Panc1 (cell line): ENCODE measurements around the gene DPH6. TPM values are rescaled to one million over a fixed set of nuclear protein-coding genes. Genes with fewer than 3 reads are reported as not detected.
A peak's percentile ranks its signal among the peaks of the same experiment; 100 is the strongest.
"Not testable (repeated sequence)": the region's sequence is repeated elsewhere in the genome, so short reads cannot be mapped to it uniquely, and the experiment has no call there.

Experiments
- ATAC-seq: fragments of 200-7000 bp; cut with Tn5 transposase; 2 replicates; pipeline ENCODE4 v1.9.1; 2020; ENCODE audit warnings: mild to moderate bottlenecking, moderate library complexity
- BruUV-seq: library from RNA; stranded (reverse); fragments of 400-500 nt; replicated peaks from 2 replicates; lab custom pipeline; 2021; lab: Mats Ljungman, UMichigan
- CTCF ChIA-PET: fragments of 300-600 bp; sonication (Branson Sonifier 250); formaldehyde crosslinking; loops from one replicate; lab custom pipeline; 2022; ENCODE audit warnings: antibody characterized with exemption; lab: Charles Lee
- POLR2A ChIA-PET: fragments of 300-600 bp; sonication (Branson Sonifier 250); formaldehyde crosslinking; loops from one replicate; lab custom pipeline; 2022; ENCODE audit warnings: antibody characterized with exemption; lab: Charles Lee
- DNase-seq: peaks from one replicate; pipeline ENCODE4 v3.0.0-alpha.2; 2010; ENCODE audit warnings: low read depth, low spot score
- H3K27ac ChIP-seq: 2 replicates; pipeline ENCODE4 v1.5.1; 2011; ENCODE audit warnings: mild to moderate bottlenecking, low read length, inconsistent platforms
- H3K27me3 ChIP-seq: fragments of 200-500 bp; sonication (Bioruptor generic); 2 replicates; pipeline ENCODE4 v1.6.0; 2014; ENCODE audit warnings: low read length, inconsistent platforms; ENCODE audit not compliant: control insufficient read depth, insufficient read depth
- H3K36me3 ChIP-seq: fragments of 200-500 bp; sonication (Bioruptor generic); 2 replicates; pipeline ENCODE4 v1.5.1; 2014; ENCODE audit warnings: inconsistent platforms, mild to moderate bottlenecking, low read length, moderate library complexity; ENCODE audit not compliant: control insufficient read depth, insufficient read depth
- H3K4me1 ChIP-seq: 2 replicates; pipeline ENCODE4 v1.5.1; 2011; ENCODE audit warnings: inconsistent platforms, mild to moderate bottlenecking, low read length, moderate library complexity; ENCODE audit not compliant: control insufficient read depth, insufficient read depth
- H3K4me3 ChIP-seq, 2 experiments: 2 replicates each; pipeline ENCODE4 v1.5.1; 2011 to 2012; ENCODE audit warnings: low read depth in 2 of 2, low read length in 2 of 2, mild to moderate bottlenecking in 2 of 2, inconsistent platforms in 1 of 2, moderate library complexity in 1 of 2
- H3K9me3 ChIP-seq: fragments of 200-500 bp; sonication (Bioruptor generic); 2 replicates; pipeline ENCODE4 v1.5.1; 2014; ENCODE audit warnings: low read depth, mild to moderate bottlenecking, inconsistent platforms, low read length, moderate library complexity; ENCODE audit not compliant: control insufficient read depth, insufficient read depth
- POLR2AphosphoS5 ChIP-seq: IDR thresholded peaks from 2 replicates; pipeline ENCODE4 v1.6.1; 2012; ENCODE audit warnings: mild to moderate bottlenecking, low read depth, low read length, moderate library complexity
- SIN3A ChIP-seq: IDR thresholded peaks from 2 replicates; pipeline ENCODE4 v1.6.1; 2012; ENCODE audit warnings: low read depth, mild to moderate bottlenecking, low read length, moderate library complexity, borderline replicate concordance; ENCODE audit not compliant: insufficient read depth
- TCF7L2 ChIP-seq: IDR thresholded peaks from 2 replicates; pipeline ENCODE4 v1.6.1; 2011; ENCODE audit warnings: mild to moderate bottlenecking, low read depth, low read length, inconsistent platforms
- in situ Hi-C: cut with HindIII; loops from 2 replicates; pipeline ENCODE4 v1.10.0; 2016; ENCODE audit warnings: low sequenced_read_pairs, low pct_unique_long_range_greater_than_20kb
- intact Hi-C: fragments of 100-400 bp; cut with micrococcal nuclease; formaldehyde crosslinking; loops from one replicate; pipeline ENCODE4 v1.10.0; 2022; ENCODE audit not compliant: unreplicated experiment
- total RNA-seq: library from RNA; stranded (reverse); gene quantifications from one replicate; pipeline ENCODE4 v1.2.1, GENCODE V29; 2021; ENCODE audit not compliant: unreplicated experiment
- TF ChIP-seq, protein P1 (sequence below), 2 experiments: IDR thresholded peaks; 2 replicates each; pipeline ENCODE4 v1.6.1; 2011 to 2012; ENCODE audit warnings: low read depth in 2 of 2, control low read depth in 1 of 2, low read length in 1 of 2, mild to moderate bottlenecking in 1 of 2, moderate library complexity in 1 of 2; ENCODE audit not compliant: insufficient read depth in 1 of 2
- TF ChIP-seq, protein P2 (sequence below): fragments of 450-650 bp; IDR thresholded peaks from 2 replicates; pipeline ENCODE4 v1.5.1; 2017; ENCODE audit warnings: mild to moderate bottlenecking

The DPH6 gene
- total RNA-seq, 1 experiment from 2014 or later: 24.0 TPM

DNA sequence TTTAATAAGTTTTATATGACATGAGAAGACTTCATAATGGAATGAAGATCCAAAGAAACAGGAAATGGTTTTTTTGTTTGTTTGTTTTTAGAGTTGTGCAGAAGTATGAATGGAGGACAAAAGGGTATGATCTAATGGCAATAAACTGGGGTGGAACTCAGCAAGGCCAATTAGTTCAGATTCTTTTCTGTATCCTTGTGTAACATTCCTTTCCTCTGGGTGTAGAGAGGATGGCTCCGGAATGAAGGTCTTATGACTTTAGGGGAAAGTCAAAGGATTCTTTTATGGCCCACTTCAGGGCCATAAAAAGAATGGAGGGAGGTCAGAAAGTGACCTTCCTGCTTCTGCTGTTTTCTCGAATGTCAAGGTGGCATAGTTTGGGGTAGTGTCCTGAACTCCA, 152.6 kb downstream of the DPH6 start:
- ChIA-PET POLR2A (no interaction called here), CTCF (no interaction called here)
- no TSS peak for BruUV-seq
- Histone ChIP-seq H3K9me3 (no peaks in the 10 kb centered on the region), H3K27ac (no peak overlapping the region), H3K4me3 (no peak overlapping the region), H3K27me3 (no peaks in the 10 kb centered on the region), H3K36me3 (no peaks in the 10 kb centered on the region), H3K4me1 (no peaks in the 10 kb centered on the region)
- no peak for ATAC-seq
- intact Hi-C loops: no loop called here
- DNase-seq: no peak
- in situ Hi-C loops: no loop called here
- TF ChIP-seq TCF7L2 (no peak), SIN3A (no peak)

DNA sequence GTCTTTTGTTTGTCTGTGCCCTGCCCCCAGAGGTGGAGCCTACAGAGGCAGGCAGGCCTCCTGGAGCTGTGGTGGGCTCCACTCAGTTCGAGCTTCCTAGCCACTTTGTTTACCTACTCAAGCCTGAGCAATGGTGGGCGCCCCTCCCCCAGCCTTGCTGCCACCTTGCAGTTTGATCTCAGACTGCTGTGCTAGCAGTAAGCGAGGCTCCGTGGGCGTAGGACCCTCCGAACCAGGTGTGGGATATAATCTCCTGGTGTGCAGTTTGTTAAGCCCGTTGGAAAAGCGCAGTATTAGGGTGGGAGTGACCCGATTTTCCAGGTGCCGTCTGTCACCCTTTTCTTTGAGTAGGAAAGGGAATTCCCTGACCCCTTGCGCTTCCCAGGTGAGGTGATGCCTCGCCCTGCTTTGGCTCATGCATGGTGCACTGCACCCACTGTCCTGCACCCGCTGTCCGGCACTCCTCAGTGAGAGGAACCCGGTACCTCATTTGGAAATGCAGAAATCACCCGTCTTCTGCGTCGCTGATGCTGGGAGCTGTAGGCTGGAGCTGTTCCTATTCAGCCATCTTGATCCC, 154.5 kb downstream of the DPH6 start:
- H3K36me3 ChIP-seq, H3K4me3 ChIP-seq, H3K9me3 ChIP-seq, intact Hi-C loops, H3K4me1 ChIP-seq, H3K27ac ChIP-seq, ATAC-seq, CTCF ChIA-PET, BruUV-seq, in situ Hi-C loops, POLR2A ChIA-PET, DNase-seq, H3K27me3 ChIP-seq: not testable (repeated sequence)

DNA sequence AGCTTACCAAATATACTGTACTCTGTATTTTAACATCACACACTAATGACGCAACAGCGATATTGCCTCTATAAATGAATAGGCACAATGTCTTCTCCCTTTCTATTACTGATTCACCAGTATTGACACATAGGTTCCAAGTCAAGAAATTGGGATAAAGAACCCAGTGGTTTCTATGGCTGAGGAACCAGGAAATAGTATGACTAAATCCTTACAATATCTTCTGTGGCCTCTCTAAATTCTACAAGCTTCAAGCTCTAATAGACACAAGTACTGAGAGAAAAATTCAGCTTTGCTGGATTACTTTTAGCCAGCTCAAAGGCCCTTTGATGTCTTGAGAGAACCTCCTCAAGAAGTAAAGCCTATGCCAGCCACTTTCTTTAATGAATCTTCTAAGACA, 162.5 kb downstream of the DPH6 start:
- H3K27me3 ChIP-seq: no peaks in the 10 kb centered on the region
- CTCF ChIA-PET: interaction anchor here (0.6 kb wide), 2 partner anchors 43 to 119 kb away, joined by 3 to 7 read pairs; no protein-coding TSS in a partner anchor
- H3K36me3 ChIP-seq: no peaks in the 10 kb centered on the region
- POLR2A ChIA-PET: no interaction called here
- H3K9me3 ChIP-seq: no peaks in the 10 kb centered on the region
- DNase-seq (no peak), ATAC-seq (no peak)
- H3K4me3 ChIP-seq: no peak overlapping the region
- no peak for TF ChIP-seq POLR2AphosphoS5
- BruUV-seq: no TSS peak
- H3K27ac ChIP-seq: no peak overlapping the region
- no peaks in the 10 kb centered on the region for H3K4me1 ChIP-seq
- in situ Hi-C loops (no loop called here), intact Hi-C loops (no loop called here)

DNA sequence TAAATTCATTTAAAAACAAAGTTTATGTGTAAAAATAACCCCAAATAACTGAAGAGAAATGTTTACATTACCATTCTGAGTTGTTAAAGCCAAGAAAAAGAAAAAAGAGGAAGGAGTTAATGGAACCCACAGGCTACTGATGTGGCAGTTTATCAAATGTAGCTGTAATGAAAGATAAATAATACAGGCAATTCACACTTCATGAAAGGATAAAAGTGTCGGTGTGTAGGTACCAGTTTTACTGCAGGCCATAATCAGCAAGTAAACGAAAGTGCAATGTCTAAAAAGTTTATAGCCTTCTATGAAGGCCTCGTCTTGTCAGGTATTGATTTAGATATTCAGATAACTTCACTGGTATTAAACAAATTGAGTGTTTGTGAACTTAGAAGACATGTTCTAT, 164.6 kb downstream of the DPH6 start:
- TF ChIP-seq TCF7L2 (peak; percentile 55; the same call in 1 of the 2 replicates), POLR2AphosphoS5 (no peak)
- ATAC-seq (no peak), DNase-seq (no peak)
- Histone ChIP-seq H3K4me1 (no peaks in the 10 kb centered on the region), H3K27me3 (no peaks in the 10 kb centered on the region), H3K9me3 (no peaks in the 10 kb centered on the region), H3K36me3 (no peaks in the 10 kb centered on the region), H3K27ac (no peak overlapping the region), H3K4me3 (no peak overlapping the region)
- no TSS peak for BruUV-seq
- ChIA-PET CTCF (no interaction called here), POLR2A (no interaction called here)
- intact Hi-C loops (no loop called here), in situ Hi-C loops (no loop called here)

DNA sequence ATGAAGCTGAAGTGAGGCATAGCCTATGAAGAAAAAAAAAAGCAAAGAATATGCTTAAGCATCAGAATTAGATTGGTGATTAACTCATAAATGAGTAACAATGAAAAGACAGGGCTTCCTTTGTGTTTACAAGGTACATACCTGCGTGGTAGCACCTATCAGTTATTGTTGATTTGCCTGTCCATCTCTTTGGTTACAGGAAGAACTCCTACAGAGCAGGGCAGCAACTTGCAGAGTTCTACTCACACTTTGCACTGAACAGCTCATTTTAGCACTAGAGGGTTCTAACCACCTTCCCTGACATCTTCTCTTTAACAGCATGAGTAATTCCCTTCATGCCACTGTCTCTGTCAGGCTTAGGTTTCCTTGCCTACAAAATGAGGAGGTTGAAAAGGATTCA, 166.0 kb downstream of the DPH6 start:
- POLR2A ChIA-PET: no interaction called here
- CTCF ChIA-PET: no interaction called here

More for the DNA sequence above, 166.0 kb downstream of the DPH6 start:
- intact Hi-C loops: no loop called here
- DNase-seq (no peak), ATAC-seq (no peak)
- no peak overlapping the region for H3K27ac ChIP-seq
- H3K36me3 ChIP-seq: no peaks in the 10 kb centered on the region
- H3K4me3 ChIP-seq: no peak overlapping the region
- no peaks in the 10 kb centered on the region for H3K9me3 ChIP-seq
- TF ChIP-seq POLR2AphosphoS5 (no peak), TCF7L2 (no peak), SIN3A (no peak)
- TF ChIP-seq, protein P1, sequence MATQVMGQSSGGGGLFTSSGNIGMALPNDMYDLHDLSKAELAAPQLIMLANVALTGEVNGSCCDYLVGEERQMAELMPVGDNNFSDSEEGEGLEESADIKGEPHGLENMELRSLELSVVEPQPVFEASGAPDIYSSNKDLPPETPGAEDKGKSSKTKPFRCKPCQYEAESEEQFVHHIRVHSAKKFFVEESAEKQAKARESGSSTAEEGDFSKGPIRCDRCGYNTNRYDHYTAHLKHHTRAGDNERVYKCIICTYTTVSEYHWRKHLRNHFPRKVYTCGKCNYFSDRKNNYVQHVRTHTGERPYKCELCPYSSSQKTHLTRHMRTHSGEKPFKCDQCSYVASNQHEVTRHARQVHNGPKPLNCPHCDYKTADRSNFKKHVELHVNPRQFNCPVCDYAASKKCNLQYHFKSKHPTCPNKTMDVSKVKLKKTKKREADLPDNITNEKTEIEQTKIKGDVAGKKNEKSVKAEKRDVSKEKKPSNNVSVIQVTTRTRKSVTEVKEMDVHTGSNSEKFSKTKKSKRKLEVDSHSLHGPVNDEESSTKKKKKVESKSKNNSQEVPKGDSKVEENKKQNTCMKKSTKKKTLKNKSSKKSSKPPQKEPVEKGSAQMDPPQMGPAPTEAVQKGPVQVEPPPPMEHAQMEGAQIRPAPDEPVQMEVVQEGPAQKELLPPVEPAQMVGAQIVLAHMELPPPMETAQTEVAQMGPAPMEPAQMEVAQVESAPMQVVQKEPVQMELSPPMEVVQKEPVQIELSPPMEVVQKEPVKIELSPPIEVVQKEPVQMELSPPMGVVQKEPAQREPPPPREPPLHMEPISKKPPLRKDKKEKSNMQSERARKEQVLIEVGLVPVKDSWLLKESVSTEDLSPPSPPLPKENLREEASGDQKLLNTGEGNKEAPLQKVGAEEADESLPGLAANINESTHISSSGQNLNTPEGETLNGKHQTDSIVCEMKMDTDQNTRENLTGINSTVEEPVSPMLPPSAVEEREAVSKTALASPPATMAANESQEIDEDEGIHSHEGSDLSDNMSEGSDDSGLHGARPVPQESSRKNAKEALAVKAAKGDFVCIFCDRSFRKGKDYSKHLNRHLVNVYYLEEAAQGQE (IDR thresholded peaks at IDR 0.05; ENCODE audit: insufficient read depth in 1 of 2, low read depth in 2 of 2, low read length in 1 of 2): no peak
- TF ChIP-seq, protein P2, sequence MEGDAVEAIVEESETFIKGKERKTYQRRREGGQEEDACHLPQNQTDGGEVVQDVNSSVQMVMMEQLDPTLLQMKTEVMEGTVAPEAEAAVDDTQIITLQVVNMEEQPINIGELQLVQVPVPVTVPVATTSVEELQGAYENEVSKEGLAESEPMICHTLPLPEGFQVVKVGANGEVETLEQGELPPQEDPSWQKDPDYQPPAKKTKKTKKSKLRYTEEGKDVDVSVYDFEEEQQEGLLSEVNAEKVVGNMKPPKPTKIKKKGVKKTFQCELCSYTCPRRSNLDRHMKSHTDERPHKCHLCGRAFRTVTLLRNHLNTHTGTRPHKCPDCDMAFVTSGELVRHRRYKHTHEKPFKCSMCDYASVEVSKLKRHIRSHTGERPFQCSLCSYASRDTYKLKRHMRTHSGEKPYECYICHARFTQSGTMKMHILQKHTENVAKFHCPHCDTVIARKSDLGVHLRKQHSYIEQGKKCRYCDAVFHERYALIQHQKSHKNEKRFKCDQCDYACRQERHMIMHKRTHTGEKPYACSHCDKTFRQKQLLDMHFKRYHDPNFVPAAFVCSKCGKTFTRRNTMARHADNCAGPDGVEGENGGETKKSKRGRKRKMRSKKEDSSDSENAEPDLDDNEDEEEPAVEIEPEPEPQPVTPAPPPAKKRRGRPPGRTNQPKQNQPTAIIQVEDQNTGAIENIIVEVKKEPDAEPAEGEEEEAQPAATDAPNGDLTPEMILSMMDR: no peak
- in situ Hi-C loops: no loop called here
- no peaks in the 10 kb centered on the region for H3K27me3 ChIP-seq
- H3K4me1 ChIP-seq: no peaks in the 10 kb centered on the region
- BruUV-seq: no TSS peak
